ENCODE data around the gene KITLG.

KITLG gene

GRCh38 chr12:88450136-88450535, 130.1 kb downstream of the KITLG start:
- no peaks in the 10 kb centered on the region for H4K20me1 ChIP-seq (ENCODE audit: insufficient read depth, low read length)
- no peak overlapping the region for H2AFZ ChIP-seq (ENCODE audit: low read length)
- DNase-seq, result no peak
- no peak for TF ChIP-seq CTCF (IDR thresholded peaks at IDR 0.05; ENCODE audit: low read length)
- TF ChIP-seq EZH2phosphoT487 (IDR thresholded peaks at IDR 0.05; ENCODE audit: low read length), result no peak
- no peak for TF ChIP-seq EZH2 (optimal IDR thresholded peaks at IDR 0.05; ENCODE audit: low read depth, low read length)
- no peaks in the 10 kb centered on the region for H3K36me3 ChIP-seq (replicated peaks; ENCODE audit: insufficient read depth, low read length)
- no peaks in the 10 kb centered on the region for H3K79me2 ChIP-seq (ENCODE audit: low read length)
- no peaks in the 10 kb centered on the region for H3K9me3 ChIP-seq (replicated peaks; ENCODE audit: insufficient read depth, low read length)
- no peaks in the 10 kb centered on the region for H3K4me1 ChIP-seq (ENCODE audit: low read length)
- no peak overlapping the region for H3K4me2 ChIP-seq (ENCODE audit: low read depth, low read length)
- H3F3A ChIP-seq (ENCODE audit: insufficient read depth, low read length), result no peaks in the 10 kb centered on the region
- H3K4me3 ChIP-seq (ENCODE audit: low read length), result no peak overlapping the region
- no peaks in the 10 kb centered on the region for H3K27me3 ChIP-seq (replicated peaks; ENCODE audit: insufficient read depth, low read length)
- H3K9ac ChIP-seq (ENCODE audit: low read length), result no peak overlapping the region
- no peaks in the 10 kb centered on the region for H3K9me2 ChIP-seq (replicated peaks; ENCODE audit: insufficient read depth, low read length)
- H3K27ac ChIP-seq (ENCODE audit: low read length), result no peak overlapping the region

GRCh38 chr12:88448337-88448915, 131.8 kb downstream of the KITLG start:
- Histone ChIP-seq H3K79me2 (ENCODE audit: low read length) (no peaks in the 10 kb centered on the region), H3K4me2 (ENCODE audit: low read depth, low read length) (no peak overlapping the region), H3K4me3 (ENCODE audit: low read length) (no peak overlapping the region), H3K9me3 (replicated peaks; ENCODE audit: insufficient read depth, low read length) (no peaks in the 10 kb centered on the region), H3F3A (ENCODE audit: insufficient read depth, low read length) (no peaks in the 10 kb centered on the region), H3K4me1 (ENCODE audit: low read length) (no peaks in the 10 kb centered on the region), H3K27me3 (replicated peaks; ENCODE audit: insufficient read depth, low read length) (no peaks in the 10 kb centered on the region), H3K27ac (ENCODE audit: low read length) (no peak overlapping the region), H4K20me1 (ENCODE audit: insufficient read depth, low read length) (no peaks in the 10 kb centered on the region), H3K9ac (ENCODE audit: low read length) (no peak overlapping the region), H2AFZ (ENCODE audit: low read length) (no peak overlapping the region), H3K9me2 (replicated peaks; ENCODE audit: insufficient read depth, low read length) (no peaks in the 10 kb centered on the region), H3K36me3 (replicated peaks; ENCODE audit: insufficient read depth, low read length) (no peaks in the 10 kb centered on the region)
- TF ChIP-seq EZH2phosphoT487 (IDR thresholded peaks at IDR 0.05; ENCODE audit: low read length) (no peak), CTCF (IDR thresholded peaks at IDR 0.05; ENCODE audit: low read length) (no peak), EZH2 (optimal IDR thresholded peaks at IDR 0.05; ENCODE audit: low read depth, low read length) (no peak)
- no peak for DNase-seq

- H3K9ac ChIP-seq (ENCODE audit: low read length), result no peak overlapping the region
- no peak overlapping the region for H2AFZ ChIP-seq (ENCODE audit: low read length)
- no peaks in the 10 kb centered on the region for H3K4me1 ChIP-seq (ENCODE audit: low read length)
- no peak overlapping the region for H3K4me2 ChIP-seq (ENCODE audit: low read depth, low read length)
- DNase-seq, result no peak
- no peak overlapping the region for H3K4me3 ChIP-seq (ENCODE audit: low read length)
- H3K27ac ChIP-seq (ENCODE audit: low read length), result no peak overlapping the region
- H3K79me2 ChIP-seq (ENCODE audit: low read length), result no peaks in the 10 kb centered on the region
- no peaks in the 10 kb centered on the region for H3K27me3 ChIP-seq (replicated peaks; ENCODE audit: insufficient read depth, low read length)
- no peaks in the 10 kb centered on the region for H4K20me1 ChIP-seq (ENCODE audit: insufficient read depth, low read length)
- no peaks in the 10 kb centered on the region for H3K9me3 ChIP-seq (replicated peaks; ENCODE audit: insufficient read depth, low read length)
- H3K9me2 ChIP-seq (replicated peaks; ENCODE audit: insufficient read depth, low read length), result no peaks in the 10 kb centered on the region
- TF ChIP-seq EZH2 (optimal IDR thresholded peaks at IDR 0.05; ENCODE audit: low read depth, low read length), result no peak
- TF ChIP-seq EZH2phosphoT487 (IDR thresholded peaks at IDR 0.05; ENCODE audit: low read length), result no peak
- TF ChIP-seq CTCF (IDR thresholded peaks at IDR 0.05; ENCODE audit: low read length), result no peak
- no peaks in the 10 kb centered on the region for H3F3A ChIP-seq (ENCODE audit: insufficient read depth, low read length)
- no peaks in the 10 kb centered on the region for H3K36me3 ChIP-seq (replicated peaks; ENCODE audit: insufficient read depth, low read length)
Observed at GRCh38 chr12:88445705-88446394, 134.4 kb downstream of the KITLG start.

All from MM.1S (cell line).